ENCODE results near the gene OR2B6.

Gene OR2B6

DNA sequence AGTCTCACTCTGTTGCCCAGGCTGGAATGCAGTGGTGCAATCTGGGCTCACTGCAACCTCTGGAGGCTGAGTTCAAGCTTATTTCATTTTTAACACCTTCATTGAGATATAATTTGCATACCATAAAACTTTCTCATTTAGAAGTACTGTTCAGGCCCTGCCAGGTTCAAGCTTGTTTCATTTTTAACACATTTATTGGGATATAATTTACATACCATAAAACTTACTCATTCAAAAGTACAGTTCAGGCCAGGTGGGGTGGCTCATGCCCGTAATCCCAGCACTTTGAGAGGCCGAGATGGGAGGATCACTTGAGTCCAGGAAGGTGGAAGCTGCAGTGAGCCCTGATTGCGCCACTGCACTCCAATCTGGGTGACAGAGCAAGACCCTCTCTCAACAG lies 5.5 kb downstream of the OR2B6 start:
- no peaks in the 10 kb centered on the region for H3K27me3 ChIP-seq (ENCODE audit: insufficient read depth, poor library complexity, severe bottlenecking)
- DNase-seq (ENCODE audit: low read depth in 1 of 2, low spot score in 1 of 2): no peak
- no peak overlapping the region for H3K4me3 ChIP-seq (replicated peaks; ENCODE audit: insufficient read depth, low read length)
- TF ChIP-seq REST (IDR thresholded peaks at IDR 0.05; ENCODE audit: insufficient replicate concordance, low read depth): no peak
- TF ChIP-seq GABPA (IDR thresholded peaks at IDR 0.05; ENCODE audit: low read depth): no peak
- TF ChIP-seq SPI1 (IDR thresholded peaks at IDR 0.05; ENCODE audit: borderline replicate concordance, low read depth): no peak
- no peak for TF ChIP-seq CTCF (IDR thresholded peaks at IDR 0.05; ENCODE audit: insufficient read depth, low read length)
- TF ChIP-seq POLR2AphosphoS5 (IDR thresholded peaks at IDR 0.05; ENCODE audit: low read depth): no peak
- no peak overlapping the region for H3K27ac ChIP-seq (replicated peaks)

DNA sequence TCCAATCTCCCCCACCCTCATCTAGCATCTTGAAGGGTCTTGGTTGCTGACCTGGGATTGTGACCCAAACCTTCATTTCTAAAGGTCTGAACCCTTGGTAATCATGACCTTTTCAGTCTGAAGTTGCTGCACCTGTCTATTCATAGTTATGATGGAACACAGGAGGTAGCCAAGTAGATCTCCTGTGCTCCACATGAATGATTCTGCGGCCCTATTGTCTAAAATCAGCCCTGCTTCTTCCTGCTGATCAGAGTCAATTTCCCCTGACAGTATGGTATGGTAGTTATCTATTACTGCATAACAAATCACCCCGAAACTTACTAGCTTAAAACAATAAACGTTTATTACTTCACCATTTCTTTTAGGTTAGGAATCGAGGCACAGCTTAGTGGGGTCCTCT lies 9.0 kb downstream of the OR2B6 start:
- no peak for TF ChIP-seq POLR2AphosphoS5 (IDR thresholded peaks at IDR 0.05; ENCODE audit: low read depth)
- no peak overlapping the region for H3K4me3 ChIP-seq (replicated peaks; ENCODE audit: insufficient read depth, low read length)

GRCh38 chr6:27966816-27967426 lies 9.9 kb downstream of the OR2B6 start:
- no peak for DNase-seq (ENCODE audit: low read depth in 1 of 2, low spot score in 1 of 2)
- TF ChIP-seq GABPA (IDR thresholded peaks at IDR 0.05; ENCODE audit: low read depth): no peak
- no peak for TF ChIP-seq REST (IDR thresholded peaks at IDR 0.05; ENCODE audit: insufficient replicate concordance, low read depth)
- TF ChIP-seq CTCF (IDR thresholded peaks at IDR 0.05; ENCODE audit: insufficient read depth, low read length): no peak
- TF ChIP-seq SPI1 (IDR thresholded peaks at IDR 0.05; ENCODE audit: borderline replicate concordance, low read depth): no peak
- no peak for TF ChIP-seq POLR2AphosphoS5 (IDR thresholded peaks at IDR 0.05; ENCODE audit: low read depth)
- H3K4me3 ChIP-seq (replicated peaks; ENCODE audit: insufficient read depth, low read length): no peak overlapping the region
- H3K27ac ChIP-seq (replicated peaks): no peak overlapping the region
- H3K27me3 ChIP-seq (ENCODE audit: insufficient read depth, poor library complexity, severe bottlenecking): no peaks in the 10 kb centered on the region

More for the DNA sequence above, 9.0 kb downstream of the OR2B6 start:
- H3K27me3 ChIP-seq (ENCODE audit: insufficient read depth, poor library complexity, severe bottlenecking): no peaks in the 10 kb centered on the region
- no peak overlapping the region for H3K27ac ChIP-seq (replicated peaks)
- DNase-seq (ENCODE audit: low read depth in 1 of 2, low spot score in 1 of 2): no peak

GRCh38 chr6:27970444-27970843 lies 13.4 kb downstream of the OR2B6 start:
- Histone ChIP-seq H3K4me3 (replicated peaks; ENCODE audit: insufficient read depth, low read length) (no peak overlapping the region), H3K27ac (replicated peaks) (no peak overlapping the region), H3K27me3 (ENCODE audit: insufficient read depth, poor library complexity, severe bottlenecking) (no peaks in the 10 kb centered on the region)
- no peak for DNase-seq (ENCODE audit: low read depth in 1 of 2, low spot score in 1 of 2)
- TF ChIP-seq CTCF (IDR thresholded peaks at IDR 0.05; ENCODE audit: insufficient read depth, low read length): no peak
- TF ChIP-seq POLR2AphosphoS5 (IDR thresholded peaks at IDR 0.05; ENCODE audit: low read depth): no peak
- TF ChIP-seq SPI1 (IDR thresholded peaks at IDR 0.05; ENCODE audit: borderline replicate concordance, low read depth): no peak
- TF ChIP-seq REST (IDR thresholded peaks at IDR 0.05; ENCODE audit: insufficient replicate concordance, low read depth): no peak
- no peak for TF ChIP-seq GABPA (IDR thresholded peaks at IDR 0.05; ENCODE audit: low read depth)

Measured in HL-60 (cell line).